ENCODE data around the gene PTH1R.

PTH1R gene

GRCh38 chr3:46892285-46893145 lies 15.0 kb downstream of the PTH1R start:
- Histone ChIP-seq H3K9me3 (ENCODE audit: control insufficient read depth, insufficient read depth, low read length) (no peaks in the 10 kb centered on the region), H3K4me1 (ENCODE audit: control insufficient read depth, insufficient read depth, low read length) (peaks cover 13% of the 10 kb centered on the region), H3K36me3 (ENCODE audit: control insufficient read depth, insufficient read depth, low read length) (no peaks in the 10 kb centered on the region), H3K27me3 (ENCODE audit: control insufficient read depth, insufficient read depth, low read length) (peaks cover 24% of the 10 kb centered on the region), H3K4me3 (ENCODE audit: low read length) (peak overlapping the region; percentile 13; the same call in 1 of the 2 replicates), H3K27ac (ENCODE audit: low read length) (no peak overlapping the region)
- no CpG with 5 or more reads among the region's 58 CpGs for WGBS (ENCODE audit: insufficient coverage, insufficient read length)
- peak; percentile 33 for DNase-seq (ENCODE audit: low read depth, low spot score)

- no CpG with 5 or more reads among the region's 6 CpGs for WGBS (ENCODE audit: insufficient coverage, insufficient read length)
- Histone ChIP-seq H3K4me1 (ENCODE audit: control insufficient read depth, insufficient read depth, low read length) (peaks cover 13% of the 10 kb centered on the region), H3K27me3 (ENCODE audit: control insufficient read depth, insufficient read depth, low read length) (peaks cover 24% of the 10 kb centered on the region), H3K4me3 (ENCODE audit: low read length) (no peak overlapping the region), H3K9me3 (ENCODE audit: control insufficient read depth, insufficient read depth, low read length) (no peaks in the 10 kb centered on the region), H3K36me3 (ENCODE audit: control insufficient read depth, insufficient read depth, low read length) (no peaks in the 10 kb centered on the region), H3K27ac (ENCODE audit: low read length) (no peak overlapping the region)
- no peak for DNase-seq (ENCODE audit: low read depth, low spot score)
These were observed 15.7 kb downstream of the PTH1R start for GRCh38 chr3:46893146-46893748.

DNA sequence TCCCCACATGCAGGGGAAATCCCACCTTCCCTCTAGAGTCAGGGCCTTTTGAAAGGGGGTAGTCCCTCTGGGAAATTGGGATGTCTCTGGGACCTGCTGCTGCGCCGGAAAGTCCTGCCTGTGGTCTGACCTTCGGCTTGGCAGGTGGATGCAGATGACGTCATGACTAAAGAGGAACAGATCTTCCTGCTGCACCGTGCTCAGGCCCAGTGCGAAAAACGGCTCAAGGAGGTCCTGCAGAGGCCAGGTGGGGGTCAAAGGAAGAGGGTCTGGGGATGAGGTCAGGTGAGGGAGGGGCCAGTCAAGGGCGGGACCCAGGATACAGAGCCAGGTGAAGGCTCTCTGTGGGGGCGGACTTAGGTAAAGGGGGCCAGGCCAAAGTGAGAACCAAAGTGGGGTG lies 16.2 kb downstream of the PTH1R start:
- H3K27me3 ChIP-seq (ENCODE audit: control insufficient read depth, insufficient read depth, low read length): peaks cover 24% of the 10 kb centered on the region
- no peak for DNase-seq (ENCODE audit: low read depth, low spot score)
- no CpG with 5 or more reads among the region's 9 CpGs for WGBS (ENCODE audit: insufficient coverage, insufficient read length)
- H3K36me3 ChIP-seq (ENCODE audit: control insufficient read depth, insufficient read depth, low read length): no peaks in the 10 kb centered on the region
- peaks cover 8% of the 10 kb centered on the region for H3K4me1 ChIP-seq (ENCODE audit: control insufficient read depth, insufficient read depth, low read length)
- no peak overlapping the region for H3K4me3 ChIP-seq (ENCODE audit: low read length)
- H3K9me3 ChIP-seq (ENCODE audit: control insufficient read depth, insufficient read depth, low read length): no peaks in the 10 kb centered on the region
- H3K27ac ChIP-seq (ENCODE audit: low read length): no peak overlapping the region

- H3K27me3 ChIP-seq (ENCODE audit: control insufficient read depth, insufficient read depth, low read length): peaks cover 22% of the 10 kb centered on the region
- H3K9me3 ChIP-seq (ENCODE audit: control insufficient read depth, insufficient read depth, low read length): no peaks in the 10 kb centered on the region
- DNase-seq (ENCODE audit: low read depth, low spot score): no peak
- no peak overlapping the region for H3K4me3 ChIP-seq (ENCODE audit: low read length)
- peaks cover 10% of the 10 kb centered on the region for H3K4me1 ChIP-seq (ENCODE audit: control insufficient read depth, insufficient read depth, low read length)
- no peaks in the 10 kb centered on the region; the same call in 1 of the 2 replicates for H3K36me3 ChIP-seq (ENCODE audit: control insufficient read depth, insufficient read depth, low read length)
- H3K27ac ChIP-seq (ENCODE audit: low read length): no peak overlapping the region
- WGBS (ENCODE audit: insufficient coverage, insufficient read length): no CpG with 5 or more reads among the region's 6 CpGs
These were observed 16.7 kb downstream of the PTH1R start for GRCh38 chr3:46894256-46894655.

GRCh38 chr3:46895204-46895660 lies 17.7 kb downstream of the PTH1R start:
- no peaks in the 10 kb centered on the region; the same call in 1 of the 2 replicates for H3K36me3 ChIP-seq (ENCODE audit: control insufficient read depth, insufficient read depth, low read length)
- H3K4me1 ChIP-seq (ENCODE audit: control insufficient read depth, insufficient read depth, low read length): peaks cover 10% of the 10 kb centered on the region
- H3K9me3 ChIP-seq (ENCODE audit: control insufficient read depth, insufficient read depth, low read length): no peaks in the 10 kb centered on the region
- no peak overlapping the region for H3K4me3 ChIP-seq (ENCODE audit: low read length)
- WGBS (ENCODE audit: insufficient coverage, insufficient read length): no CpG with 5 or more reads among the region's 5 CpGs
- DNase-seq (ENCODE audit: low read depth, low spot score): no peak
- H3K27me3 ChIP-seq (ENCODE audit: control insufficient read depth, insufficient read depth, low read length): peaks cover 18% of the 10 kb centered on the region
- H3K27ac ChIP-seq (ENCODE audit: low read length): no peak overlapping the region

DNA sequence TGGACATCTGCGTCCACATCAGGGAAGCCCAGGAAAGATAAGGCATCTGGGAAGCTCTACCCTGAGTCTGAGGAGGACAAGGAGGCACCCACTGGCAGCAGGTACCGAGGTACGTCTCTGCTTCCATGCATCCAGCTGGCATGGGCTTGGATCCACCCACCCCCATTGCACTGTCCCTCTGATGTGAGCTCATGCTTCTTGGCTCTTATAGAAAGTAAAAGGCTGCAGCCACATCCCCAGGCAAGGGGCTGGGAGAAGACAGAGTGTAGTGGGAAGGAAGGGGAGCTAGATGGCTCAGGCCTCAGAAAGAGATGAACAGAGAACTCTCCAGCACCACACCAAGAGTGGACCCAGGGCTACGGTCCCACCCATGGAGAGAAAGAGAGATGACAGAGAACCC lies 18.2 kb downstream of the PTH1R start:
- peaks cover 10% of the 10 kb centered on the region for H3K4me1 ChIP-seq (ENCODE audit: control insufficient read depth, insufficient read depth, low read length)
- peaks cover 15% of the 10 kb centered on the region for H3K27me3 ChIP-seq (ENCODE audit: control insufficient read depth, insufficient read depth, low read length)
- WGBS (ENCODE audit: insufficient coverage, insufficient read length): no CpG with 5 or more reads among the region's 4 CpGs
- no peak overlapping the region for H3K4me3 ChIP-seq (ENCODE audit: low read length)
- no peaks in the 10 kb centered on the region for H3K9me3 ChIP-seq (ENCODE audit: control insufficient read depth, insufficient read depth, low read length)
- H3K36me3 ChIP-seq (ENCODE audit: control insufficient read depth, insufficient read depth, low read length): no peaks in the 10 kb centered on the region; the same call in 1 of the 2 replicates
- DNase-seq (ENCODE audit: low read depth, low spot score): no peak
- no peak overlapping the region for H3K27ac ChIP-seq (ENCODE audit: low read length)

- H3K4me3 ChIP-seq (ENCODE audit: low read length): no peak overlapping the region
- no peak for DNase-seq (ENCODE audit: low read depth, low spot score)
- peaks cover 10% of the 10 kb centered on the region for H3K27me3 ChIP-seq (ENCODE audit: control insufficient read depth, insufficient read depth, low read length)
- no peak overlapping the region for H3K27ac ChIP-seq (ENCODE audit: low read length)
- no peaks in the 10 kb centered on the region; the same call in 1 of the 2 replicates for H3K36me3 ChIP-seq (ENCODE audit: control insufficient read depth, insufficient read depth, low read length)
- no peaks in the 10 kb centered on the region for H3K9me3 ChIP-seq (ENCODE audit: control insufficient read depth, insufficient read depth, low read length)
- H3K4me1 ChIP-seq (ENCODE audit: control insufficient read depth, insufficient read depth, low read length): peaks cover 10% of the 10 kb centered on the region
- WGBS (ENCODE audit: insufficient coverage, insufficient read length): no CpG with 5 or more reads among the region's 5 CpGs
These were observed 18.9 kb downstream of the PTH1R start for GRCh38 chr3:46896386-46896785.

- Histone ChIP-seq H3K27me3 (ENCODE audit: control insufficient read depth, insufficient read depth, low read length) (peaks cover 3% of the 10 kb centered on the region; the same call in 1 of the 2 replicates), H3K27ac (ENCODE audit: low read length) (no peak overlapping the region)
- no CpG with 5 or more reads among the region's 2 CpGs for WGBS (ENCODE audit: insufficient coverage, insufficient read length)
These were observed 19.5 kb downstream of the PTH1R start for GRCh38 chr3:46897031-46897430.

GRCh38 chr3:46897829-46898320 lies 20.4 kb downstream of the PTH1R start:
- Histone ChIP-seq H3K27me3 (ENCODE audit: control insufficient read depth, insufficient read depth, low read length) (peaks cover 2% of the 10 kb centered on the region; the same call in 1 of the 2 replicates), H3K4me1 (ENCODE audit: control insufficient read depth, insufficient read depth, low read length) (peaks cover 4% of the 10 kb centered on the region; the same call in 1 of the 2 replicates), H3K9me3 (ENCODE audit: control insufficient read depth, insufficient read depth, low read length) (no peaks in the 10 kb centered on the region), H3K4me3 (ENCODE audit: low read length) (no peak overlapping the region), H3K36me3 (ENCODE audit: control insufficient read depth, insufficient read depth, low read length) (no peaks in the 10 kb centered on the region; the same call in 1 of the 2 replicates), H3K27ac (ENCODE audit: low read length) (no peak overlapping the region)
- no peak for DNase-seq (ENCODE audit: low read depth, low spot score)
- no CpG with 5 or more reads among the region's 15 CpGs for whole genome bisulfite sequencing (ENCODE audit: insufficient coverage, insufficient read length)

More at GRCh38 chr3:46897031-46897430, 19.5 kb downstream of the PTH1R start:
- Histone ChIP-seq H3K4me1 (ENCODE audit: control insufficient read depth, insufficient read depth, low read length) (peaks cover 6% of the 10 kb centered on the region; the same call in 1 of the 2 replicates), H3K4me3 (ENCODE audit: low read length) (no peak overlapping the region), H3K9me3 (ENCODE audit: control insufficient read depth, insufficient read depth, low read length) (no peaks in the 10 kb centered on the region), H3K36me3 (ENCODE audit: control insufficient read depth, insufficient read depth, low read length) (no peaks in the 10 kb centered on the region; the same call in 1 of the 2 replicates)
- no peak for DNase-seq (ENCODE audit: low read depth, low spot score)
